ENCODE measurements around the gene LRRC8B.
"Not testable (repeated sequence)": the region's sequence is repeated elsewhere in the genome, so short reads cannot be mapped to it uniquely, and the experiment has no call there.

Gene LRRC8B

GRCh38 chr1:89524369-89525168 is at the start of gene LRRC8B:
Gene LRRC8B (plus strand): TSS chr1:89524829. CDS start chr1:89582651, 57,822 bp downstream.
- peak; percentile 91 for DNase-seq

- no peak for DNase-seq
Measured at GRCh38 chr1:89475269-89475668, 49.4 kb upstream of the LRRC8B start.

GRCh38 chr1:89476072-89476471 is 48.6 kb upstream of the LRRC8B start:
- no peak for DNase-seq

GRCh38 chr1:89483010-89483756 is 41.4 kb upstream of the LRRC8B start:
- peak; percentile 53 for DNase-seq

- DNase-seq: no peak
Measured at GRCh38 chr1:89483757-89484077, 40.9 kb upstream of the LRRC8B start.

- no peak for DNase-seq
Measured at GRCh38 chr1:89484092-89485038, 40.3 kb upstream of the LRRC8B start.

- no peak for DNase-seq
Measured at GRCh38 chr1:89487972-89488371, 36.7 kb upstream of the LRRC8B start.

- DNase-seq: no peak
Measured at GRCh38 chr1:89489047-89489729, 35.4 kb upstream of the LRRC8B start.

GRCh38 chr1:89490389-89490788 is 34.2 kb upstream of the LRRC8B start:
- DNase-seq: no peak

- DNase-seq: peak; percentile 38
Measured at GRCh38 chr1:89499320-89499719, 25.3 kb upstream of the LRRC8B start.

- DNase-seq: no peak
Measured at GRCh38 chr1:89502042-89502441, 22.6 kb upstream of the LRRC8B start.

- DNase-seq: no peak
Measured at GRCh38 chr1:89502895-89503294, 21.7 kb upstream of the LRRC8B start.

- no peak for DNase-seq
Measured at GRCh38 chr1:89503690-89504089, 20.9 kb upstream of the LRRC8B start.

- DNase-seq: not testable (repeated sequence)
Measured at GRCh38 chr1:89510061-89510460, 14.6 kb upstream of the LRRC8B start.

GRCh38 chr1:89512996-89513720 is 11.5 kb upstream of the LRRC8B start:
- DNase-seq: no peak

GRCh38 chr1:89516055-89516454 is 8.6 kb upstream of the LRRC8B start:
- DNase-seq: no peak

- DNase-seq: no peak
Measured at GRCh38 chr1:89518221-89518631, 6.4 kb upstream of the LRRC8B start.

GRCh38 chr1:89519779-89520358 is 4.8 kb upstream of the LRRC8B start:
- no peak for DNase-seq

- DNase-seq: not testable (repeated sequence)
Measured at GRCh38 chr1:89521977-89522376, 2.7 kb upstream of the LRRC8B start.

- DNase-seq: peak; percentile 47
Measured at GRCh38 chr1:89523572-89524368, 859 bp upstream of the LRRC8B start.
